OCI-LY1 (cell line): Measurements from ENCODE around the gene POLD2.

Experiments used
- EZH2 ChIP-seq: fragments of 200-600 bp; sonication (generic), shearing (Covaris generic); IDR thresholded peaks from 2 replicates; pipeline ENCODE4 v1.8.0; 2017; ENCODE audit warnings: borderline replicate concordance, mixed run types, mild to moderate bottlenecking, antibody characterized with exemption, low read length, moderate library complexity, mixed read lengths
- TF ChIP-seq, protein P1 (sequence below): fragments of 200-600 bp; sonication (generic), shearing (Covaris generic); IDR thresholded peaks from 2 replicates; pipeline ENCODE4 v1.5.1; 2017; ENCODE audit warnings: mild to moderate bottlenecking, antibody characterized with exemption, low read length, moderate library complexity, mixed read lengths

DNA sequence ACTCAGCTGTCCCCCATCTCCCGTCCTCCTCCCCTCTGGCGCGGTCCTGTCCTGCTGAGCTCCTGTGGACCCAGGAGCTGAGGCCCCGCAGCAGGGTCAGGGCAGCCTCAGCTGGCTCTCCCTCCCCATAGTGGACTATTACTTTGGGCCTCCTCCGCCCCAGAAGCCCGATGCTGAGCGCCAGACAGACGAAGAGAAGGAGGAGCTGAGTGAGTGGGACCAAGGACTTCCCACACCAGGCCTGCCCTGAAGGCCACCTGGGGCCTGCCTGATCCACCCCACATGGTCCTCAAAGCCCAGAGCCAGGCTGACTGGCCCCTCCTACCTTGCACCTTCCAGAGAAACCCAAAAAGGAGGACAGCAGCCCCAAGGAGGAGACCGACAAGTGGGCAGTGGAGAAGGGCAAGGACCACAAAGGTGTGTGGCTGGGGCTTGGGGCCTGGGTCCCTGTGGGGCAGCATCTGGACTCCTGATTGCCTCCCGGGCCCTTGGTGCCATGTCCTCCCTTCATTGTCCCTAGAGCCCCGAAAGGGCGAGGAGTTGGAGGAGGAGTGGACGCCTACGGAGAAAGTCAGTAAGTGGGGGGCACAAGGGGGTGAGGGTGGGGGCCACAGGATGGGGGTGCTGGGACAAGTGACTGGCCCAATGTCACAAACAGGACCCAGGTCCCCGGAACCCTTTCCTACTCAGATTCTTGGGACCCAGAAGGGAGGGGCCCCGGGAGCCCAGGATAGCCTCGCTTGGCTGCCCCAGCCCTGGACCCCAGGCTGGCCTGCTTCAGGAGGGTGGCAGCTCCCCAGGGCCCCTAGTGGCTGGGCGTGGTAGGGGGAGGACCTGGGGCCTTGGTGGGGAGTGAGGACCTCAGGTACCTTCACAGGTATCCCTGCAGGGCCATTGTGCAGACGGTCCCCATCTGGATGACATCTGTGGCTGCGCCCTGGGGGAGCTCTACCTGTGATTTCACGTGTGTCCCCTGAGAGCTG is 14.3 kb downstream of the POLD2 start:
- TF ChIP-seq, protein P1, sequence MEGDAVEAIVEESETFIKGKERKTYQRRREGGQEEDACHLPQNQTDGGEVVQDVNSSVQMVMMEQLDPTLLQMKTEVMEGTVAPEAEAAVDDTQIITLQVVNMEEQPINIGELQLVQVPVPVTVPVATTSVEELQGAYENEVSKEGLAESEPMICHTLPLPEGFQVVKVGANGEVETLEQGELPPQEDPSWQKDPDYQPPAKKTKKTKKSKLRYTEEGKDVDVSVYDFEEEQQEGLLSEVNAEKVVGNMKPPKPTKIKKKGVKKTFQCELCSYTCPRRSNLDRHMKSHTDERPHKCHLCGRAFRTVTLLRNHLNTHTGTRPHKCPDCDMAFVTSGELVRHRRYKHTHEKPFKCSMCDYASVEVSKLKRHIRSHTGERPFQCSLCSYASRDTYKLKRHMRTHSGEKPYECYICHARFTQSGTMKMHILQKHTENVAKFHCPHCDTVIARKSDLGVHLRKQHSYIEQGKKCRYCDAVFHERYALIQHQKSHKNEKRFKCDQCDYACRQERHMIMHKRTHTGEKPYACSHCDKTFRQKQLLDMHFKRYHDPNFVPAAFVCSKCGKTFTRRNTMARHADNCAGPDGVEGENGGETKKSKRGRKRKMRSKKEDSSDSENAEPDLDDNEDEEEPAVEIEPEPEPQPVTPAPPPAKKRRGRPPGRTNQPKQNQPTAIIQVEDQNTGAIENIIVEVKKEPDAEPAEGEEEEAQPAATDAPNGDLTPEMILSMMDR, result peak; percentile 31; the same call in 1 of the 2 replicates
- TF ChIP-seq EZH2, result no peak
